ENCODE measurements around the gene SLC11A1. TPM values are rescaled to one million over a fixed set of nuclear protein-coding genes. Genes with fewer than 3 reads are reported as not detected.

Gene SLC11A1
- total RNA-seq, 1 experiment from 2014 or later = 0.44 TPM

DNA sequence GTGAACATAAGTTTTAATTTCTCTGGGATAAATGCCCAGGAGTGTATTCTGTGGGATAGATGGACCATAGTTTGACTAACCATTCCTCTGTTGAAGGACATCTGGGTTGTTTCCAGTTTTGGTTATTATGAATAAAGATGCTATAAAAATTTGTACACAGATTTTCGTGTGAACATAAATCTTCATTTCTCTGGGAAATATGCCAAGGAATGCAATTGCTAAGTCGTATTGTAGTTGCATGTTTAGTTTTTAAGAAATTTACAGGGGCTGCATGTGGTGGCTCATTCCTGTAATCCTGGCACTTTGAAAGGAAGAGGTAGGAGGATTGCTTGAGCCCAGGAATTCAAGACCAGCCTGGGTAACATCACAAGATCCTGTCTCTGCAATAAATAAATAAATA lies 6.9 kb upstream of the SLC11A1 start:
- TF ChIP-seq EZH2 (IDR thresholded peaks at IDR 0.05; ENCODE audit: low read depth) = no peak
- TF ChIP-seq, protein P1, sequence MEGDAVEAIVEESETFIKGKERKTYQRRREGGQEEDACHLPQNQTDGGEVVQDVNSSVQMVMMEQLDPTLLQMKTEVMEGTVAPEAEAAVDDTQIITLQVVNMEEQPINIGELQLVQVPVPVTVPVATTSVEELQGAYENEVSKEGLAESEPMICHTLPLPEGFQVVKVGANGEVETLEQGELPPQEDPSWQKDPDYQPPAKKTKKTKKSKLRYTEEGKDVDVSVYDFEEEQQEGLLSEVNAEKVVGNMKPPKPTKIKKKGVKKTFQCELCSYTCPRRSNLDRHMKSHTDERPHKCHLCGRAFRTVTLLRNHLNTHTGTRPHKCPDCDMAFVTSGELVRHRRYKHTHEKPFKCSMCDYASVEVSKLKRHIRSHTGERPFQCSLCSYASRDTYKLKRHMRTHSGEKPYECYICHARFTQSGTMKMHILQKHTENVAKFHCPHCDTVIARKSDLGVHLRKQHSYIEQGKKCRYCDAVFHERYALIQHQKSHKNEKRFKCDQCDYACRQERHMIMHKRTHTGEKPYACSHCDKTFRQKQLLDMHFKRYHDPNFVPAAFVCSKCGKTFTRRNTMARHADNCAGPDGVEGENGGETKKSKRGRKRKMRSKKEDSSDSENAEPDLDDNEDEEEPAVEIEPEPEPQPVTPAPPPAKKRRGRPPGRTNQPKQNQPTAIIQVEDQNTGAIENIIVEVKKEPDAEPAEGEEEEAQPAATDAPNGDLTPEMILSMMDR (conservative IDR thresholded peaks at IDR 0.05) = no peak
- POLR2A ChIA-PET (ENCODE audit: unreplicated experiment) = no interaction called here
- CTCF ChIA-PET = no interaction called here
- no peaks in the 10 kb centered on the region for H3K9me3 ChIP-seq (ENCODE audit: insufficient read depth, low read depth)
- no peak overlapping the region for H3K27ac ChIP-seq
- H3K9me2 ChIP-seq (ENCODE audit: insufficient read depth) = no peaks in the 10 kb centered on the region
- no peak overlapping the region for H2AFZ ChIP-seq
- no peaks in the 10 kb centered on the region for H3F3A ChIP-seq (ENCODE audit: insufficient read depth, low read depth)
- H3K4me3 ChIP-seq = no peak overlapping the region
- H3K4me2 ChIP-seq = no peak overlapping the region
- H4K20me1 ChIP-seq (ENCODE audit: insufficient read depth) = no peaks in the 10 kb centered on the region
- BruUV-seq (replicated peaks) = no TSS peak
- H3K79me2 ChIP-seq (ENCODE audit: low read depth) = no peaks in the 10 kb centered on the region
- DNase-seq = no peak
- H3K27me3 ChIP-seq (ENCODE audit: insufficient read depth, low read depth) = no peaks in the 10 kb centered on the region
- H3K4me1 ChIP-seq (replicated peaks; ENCODE audit: insufficient read depth) = no peaks in the 10 kb centered on the region
- intact Hi-C loops (cut with micrococcal nuclease; ENCODE audit: unreplicated experiment) = no loop called here
- no peaks in the 10 kb centered on the region for H3K36me3 ChIP-seq (ENCODE audit: low read depth)

DNA sequence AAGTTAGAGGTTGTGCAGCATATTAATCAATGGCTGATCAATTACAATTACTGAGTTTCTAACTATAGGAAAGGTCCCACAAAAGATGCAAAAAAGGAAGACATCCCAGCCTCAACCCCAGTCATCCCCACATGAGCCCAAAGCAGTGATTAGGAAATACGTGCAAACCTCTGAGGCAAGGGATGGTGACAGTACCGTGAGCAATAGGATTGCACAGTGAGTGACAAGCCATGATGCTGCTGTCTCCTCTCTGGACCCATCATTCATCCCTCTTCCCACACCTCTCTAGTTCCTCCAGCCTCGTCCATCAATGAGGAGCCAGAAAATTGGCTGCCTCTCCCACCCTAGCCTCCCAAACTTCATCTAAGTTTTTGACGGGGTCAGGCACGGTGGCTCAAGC lies 4.0 kb upstream of the SLC11A1 start:
- intact Hi-C loops (cut with micrococcal nuclease; ENCODE audit: unreplicated experiment) = no loop called here
- Histone ChIP-seq H3K9me2 (ENCODE audit: insufficient read depth) (no peaks in the 10 kb centered on the region), H4K20me1 (ENCODE audit: insufficient read depth) (no peaks in the 10 kb centered on the region), H3K36me3 (ENCODE audit: low read depth) (no peaks in the 10 kb centered on the region), H2AFZ (no peak overlapping the region), H3K27ac (no peak overlapping the region), H3K9me3 (ENCODE audit: insufficient read depth, low read depth) (no peaks in the 10 kb centered on the region), H3F3A (ENCODE audit: insufficient read depth, low read depth) (no peaks in the 10 kb centered on the region), H3K4me1 (replicated peaks; ENCODE audit: insufficient read depth) (no peaks in the 10 kb centered on the region), H3K4me3 (no peak overlapping the region), H3K79me2 (ENCODE audit: low read depth) (no peaks in the 10 kb centered on the region), H3K4me2 (no peak overlapping the region), H3K27me3 (ENCODE audit: insufficient read depth, low read depth) (no peaks in the 10 kb centered on the region)
- no TSS peak for BruUV-seq (replicated peaks)
- TF ChIP-seq, protein P1 (conservative IDR thresholded peaks at IDR 0.05) = no peak
- no peak for TF ChIP-seq EZH2 (IDR thresholded peaks at IDR 0.05; ENCODE audit: low read depth)
- CTCF ChIA-PET = interaction anchor here (0.5 to 1.6 kb wide), 2 partner anchors 105 to 180 kb away, joined by 3 to 4 read pairs; no protein-coding TSS in a partner anchor
- DNase-seq = no peak
- POLR2A ChIA-PET (ENCODE audit: unreplicated experiment) = no interaction called here

- no peaks in the 10 kb centered on the region for H3K36me3 ChIP-seq (ENCODE audit: low read depth)
- no peaks in the 10 kb centered on the region for H3K79me2 ChIP-seq (ENCODE audit: low read depth)
- intact Hi-C loops (cut with micrococcal nuclease; ENCODE audit: unreplicated experiment) = no loop called here
- no TSS peak for BruUV-seq (replicated peaks)
- H3K27ac ChIP-seq = no peak overlapping the region
- no peak for DNase-seq
- no peak overlapping the region for H3K4me2 ChIP-seq
- no peak overlapping the region for H2AFZ ChIP-seq
- no peak overlapping the region for H3K4me3 ChIP-seq
- CTCF ChIA-PET = interaction anchor here (0.5 kb wide), 1 partner anchor 348 kb away, joined by 7 read pairs; no protein-coding TSS in a partner anchor
- H3K9me2 ChIP-seq (ENCODE audit: insufficient read depth) = no peaks in the 10 kb centered on the region
- TF ChIP-seq, protein P1 (conservative IDR thresholded peaks at IDR 0.05) = no peak
- no peak for TF ChIP-seq EZH2 (IDR thresholded peaks at IDR 0.05; ENCODE audit: low read depth)
- no peaks in the 10 kb centered on the region for H3K9me3 ChIP-seq (ENCODE audit: insufficient read depth, low read depth)
- H3K4me1 ChIP-seq (replicated peaks; ENCODE audit: insufficient read depth) = no peaks in the 10 kb centered on the region
- H3F3A ChIP-seq (ENCODE audit: insufficient read depth, low read depth) = no peaks in the 10 kb centered on the region
- no peaks in the 10 kb centered on the region for H4K20me1 ChIP-seq (ENCODE audit: insufficient read depth)
- POLR2A ChIA-PET (ENCODE audit: unreplicated experiment) = no interaction called here
- H3K27me3 ChIP-seq (ENCODE audit: insufficient read depth, low read depth) = no peaks in the 10 kb centered on the region
Measured at GRCh38 chr2:218382785-218383184, 712 bp downstream of the SLC11A1 start.
